Adrenal gland (tissue), 12 donors: Measurements from ENCODE around the gene SLC35F1. TPM values are rescaled to one million over a fixed set of nuclear protein-coding genes. Genes with fewer than 3 reads are reported as not detected.

Experiments used
- DNase-seq, 7 donors: peaks; one replicate each; pipeline ENCODE4 v3.0.0-alpha.2; 2019 to 2020
- H3K27ac ChIP-seq, 5 donors: fragments of 200-600 bp; sonication (generic) in 4 of 5; 1 replicate in 3 of 5; 2 replicates in 2 of 5; pipeline versions ENCODE4 v1.5.1 to v1.8.0; 2016 to 2020; ENCODE audit warnings: mild to moderate bottlenecking in 1 of 5
- H3K27me3 ChIP-seq: fragments of 200-600 bp; 2 replicates; pipeline ENCODE4 v1.8.0; 2021
- H3K36me3 ChIP-seq, 2 donors: fragments of 200-600 bp; replicated peaks in 1 of 2; 1 replicate in 1 of 2; 2 replicates in 1 of 2; pipeline versions ENCODE4 v1.5.1 to v1.8.0; 2018 to 2022
- H3K4me1 ChIP-seq, 2 donors: fragments of 200-600 bp; replicated peaks in 1 of 2; 1 replicate in 1 of 2; 2 replicates in 1 of 2; pipeline versions ENCODE4 v1.5.1 to v1.8.0; 2018 to 2021
- H3K4me3 ChIP-seq, 4 donors: fragments of 200-600 bp; sonication (generic) in 3 of 4; one replicate each; pipeline ENCODE4 v1.5.1; 2016 to 2018
- H3K9me3 ChIP-seq, 3 donors: fragments of 200-600 bp; sonication (generic) in 1 of 3; replicated peaks in 1 of 3; 1 replicate in 2 of 3; 2 replicates in 1 of 3; pipeline versions ENCODE4 v1.5.1 to v1.8.0; 2016 to 2021
- CTCF ChIP-seq, 6 experiments: fragments of 450-650 bp in 4 of 6; fragments of 200-600 bp in 2 of 6; sonication (generic) in 1 of 6; IDR thresholded peaks; 1 replicate in 5 of 6; 2 replicates in 1 of 6; pipeline versions ENCODE4 v1.5.1 to v1.8.0; 2016 to 2021; ENCODE audit warnings: antibody characterized with exemption in 6 of 6, mild to moderate bottlenecking in 2 of 6, moderate library complexity in 1 of 6
- POLR2A ChIP-seq, 2 donors: fragments of 450-650 bp; IDR thresholded peaks; one replicate each; pipeline ENCODE4 v1.6.1; 2017; ENCODE audit warnings: antibody characterized with exemption in 2 of 2, mild to moderate bottlenecking in 2 of 2, moderate library complexity in 1 of 2
- WGBS, 4 donors: extraction: QIAGEN DNeasy Blood & Tissue Kit in 2 of 4; methylation state at CpG; one replicate each; pipeline versions ENCODE4 v1.1.5 to v1.1.7; 2013 to 2017; 5-methylcytosine and 5-hydroxymethylcytosine counted together
- intact Hi-C, 2 donors: fragments of 100-400 bp; cut with DNase I; formaldehyde crosslinking; loops; one replicate each; pipeline versions ENCODE4 v1.14.1 to v1.15.0; 2022 to 2023
- polyA plus RNA-seq, 3 donors: library from polyadenylated mRNA; stranded (reverse); fragments of 200-250 nt in 2 of 3; fragments of 350-450 nt in 1 of 3; fragmentation: Illumina TruSeq in 1 of 3; extraction: RNeasy Lipid Tissue Mini Kit (QIAGEN cat#74804) in 1 of 3; gene quantifications; one replicate each; pipeline ENCODE4 v1.2.3, GENCODE V29; 2013 to 2014
- total RNA-seq, 9 donors: library from RNA; depleted of rRNA in 4 of 9; stranded (reverse); fragments of >200 nt in 4 of 9; fragments of 120-200 nt in 1 of 9; fragmentation: NEBNext Ultra II Directional in 1 of 9; extraction: Animal tissue kit (Norgen Biotek cat#: 25700) in 1 of 9; gene quantifications; one replicate each; pipeline versions ENCODE4 v1.1.0 to v1.2.4, GENCODE V29; 2013 to 2023
- donor health status: healthy with polysubstance abuse.
- donor health status: Bipolar disorder and iron deficiency.
- donor health status: DM: yes; HTN: yes; CAD: no.
- donor health status: DM: no; HTN: no; CAD: no.
- donor health status: DM: no; HTN: no; CAD: no.
- donor health status: DM: yes; HTN: yes; CAD: no.

The SLC35F1 gene
- total and polyA plus RNA-seq, 12 donors = 0.32 to 4.0 (median 1.7) TPM

GRCh38 chr6:118288355-118289124, 381.5 kb downstream of the SLC35F1 start:
- Histone ChIP-seq H3K9me3 (no peaks in the 10 kb centered on the region), H3K4me1 (no peaks in the 10 kb centered on the region), H3K36me3 (no peaks in the 10 kb centered on the region), H3K27me3 (peaks cover 3% of the 10 kb centered on the region), H3K4me3 (no peak overlapping the region), H3K27ac (no peak overlapping the region)
- no peak for TF ChIP-seq POLR2A (IDR thresholded peaks at IDR 0.05)
- peak in 1 of 6 experiments; percentile 10 for TF ChIP-seq CTCF (IDR thresholded peaks at IDR 0.05)
- DNase-seq = no peak
- intact Hi-C loops = loop anchor here (5.0 to 10.0 kb wide), 5 partner anchors 216 to 516 kb away; no protein-coding TSS in a partner anchor
- WGBS, 4 donors = 62 to 77% (median 70%) methylated on average over 2 of the region's 2 CpGs

GRCh38 chr6:118292558-118292957, 385.5 kb downstream of the SLC35F1 start:
- Histone ChIP-seq H3K27ac (no peak overlapping the region), H3K27me3 (peaks cover 3% of the 10 kb centered on the region), H3K9me3 (no peaks in the 10 kb centered on the region), H3K36me3 (no peaks in the 10 kb centered on the region), H3K4me1 (no peaks in the 10 kb centered on the region), H3K4me3 (no peak overlapping the region)
- intact Hi-C loops = no loop called here
- TF ChIP-seq CTCF (IDR thresholded peaks at IDR 0.05) (no peak), POLR2A (IDR thresholded peaks at IDR 0.05) (no peak)
- no peak for DNase-seq
- 80 to 92% (median 87%) methylated on average over 4 of the region's 4 CpGs for WGBS, 4 donors

GRCh38 chr6:118294906-118295305, 387.8 kb downstream of the SLC35F1 start:
- Histone ChIP-seq H3K4me3 (no peak overlapping the region), H3K4me1 (no peaks in the 10 kb centered on the region), H3K36me3 (no peaks in the 10 kb centered on the region), H3K9me3 (no peaks in the 10 kb centered on the region), H3K27ac (no peak overlapping the region), H3K27me3 (peaks cover 3% of the 10 kb centered on the region)
- intact Hi-C loops = no loop called here
- 83 to 95% (median 88%) methylated on average over 1 of the region's 1 CpG for WGBS, 4 donors
- DNase-seq = no peak
- no peak for TF ChIP-seq POLR2A (IDR thresholded peaks at IDR 0.05)
- TF ChIP-seq CTCF (IDR thresholded peaks at IDR 0.05) = no peak

GRCh38 chr6:118295336-118295735, 388.3 kb downstream of the SLC35F1 start:
- Histone ChIP-seq H3K27ac (no peak overlapping the region), H3K27me3 (peaks cover 2% of the 10 kb centered on the region), H3K9me3 (no peaks in the 10 kb centered on the region), H3K4me1 (no peaks in the 10 kb centered on the region), H3K36me3 (no peaks in the 10 kb centered on the region), H3K4me3 (no peak overlapping the region)
- DNase-seq = no peak
- intact Hi-C loops = no loop called here
- TF ChIP-seq POLR2A (IDR thresholded peaks at IDR 0.05) (no peak), CTCF (IDR thresholded peaks at IDR 0.05) (no peak)
